HCT116 (cell line): ENCODE measurements around the gene SLC1A1. TPM values are rescaled to one million over a fixed set of nuclear protein-coding genes. Genes with fewer than 3 reads are reported as not detected.
A peak's percentile ranks its signal among the peaks of the same experiment; 100 is the strongest.

Source experiments
- ATAC-seq: fragments of 200-7000 bp; cut with Tn5 transposase; 2 replicates; pipeline ENCODE4 v1.9.1; 2020; ENCODE audit warnings: mild to moderate bottlenecking, moderate library complexity
- BruUV-seq: library from RNA; stranded (reverse); fragments of 400-500 nt; replicated peaks from 2 replicates; lab custom pipeline; 2021; lab: Mats Ljungman, UMichigan
- CTCF ChIA-PET: fragments of 300-600 bp; sonication (Branson Sonifier 250); formaldehyde crosslinking; loops from one replicate; lab custom pipeline; 2021; ENCODE audit warnings: antibody characterized with exemption; lab: Charles Lee
- POLR2A ChIA-PET: fragments of 300-600, 350-600 bp; sonication (Branson Sonifier 250); formaldehyde crosslinking; loops from one replicate; lab custom pipeline; 2021; ENCODE audit warnings: antibody characterized with exemption; lab: Charles Lee
- RAD21 ChIA-PET, 2 experiments: fragments of 300-600 bp; sonication (Branson Sonifier 250); formaldehyde crosslinking; loops; one replicate each; lab custom pipeline; 2023; ENCODE audit warnings: low total read pairs in 2 of 2; ENCODE audit not compliant: uncharacterized antibody in 2 of 2, unreplicated experiment in 2 of 2, low non-redundant PET in 1 of 2; lab: Charles Lee
- DNase-seq: peaks from one replicate; pipeline ENCODE4 v3.0.0-alpha.2; 2010; ENCODE audit warnings: low read depth, low spot score
- H2AFZ ChIP-seq: fragments of 200-600 bp; shearing (Covaris generic), sonication (generic); 2 replicates; pipeline ENCODE4 v1.6.1; 2017; ENCODE audit warnings: low read depth, mixed run types, mixed read lengths, antibody characterized with exemption, low read length; ENCODE audit not compliant: poor library complexity, severe bottlenecking
- H3K27ac ChIP-seq: 2 replicates; pipeline ENCODE4 v1.5.1; 2012; ENCODE audit warnings: low read depth, low read length
- H3K27me3 ChIP-seq: fragments of 200-600 bp; sonication (generic); 2 replicates; pipeline ENCODE4 v1.6.1; 2016; ENCODE audit warnings: mixed run types, low read length, mixed read lengths; ENCODE audit not compliant: insufficient read depth
- H3K36me3 ChIP-seq, 2 experiments: fragments of 200-500 bp in 1 of 2; fragments of 200-600 bp in 1 of 2; sonication (Bioruptor generic) in 1 of 2; sonication (generic) in 1 of 2; 2 replicates each; pipeline versions ENCODE4 v1.5.1 to v1.6.1; 2014 to 2016; ENCODE audit warnings: low read length in 2 of 2, inconsistent platforms in 1 of 2, mixed read lengths in 1 of 2, mixed run types in 1 of 2; ENCODE audit not compliant: insufficient read depth in 2 of 2, control insufficient read depth in 1 of 2
- H3K4me1 ChIP-seq, 2 experiments: fragments of 200-600 bp in 1 of 2; sonication (generic) in 1 of 2; 2 replicates each; pipeline versions ENCODE4 v1.5.1 to v1.6.1; 2012 to 2017; ENCODE audit warnings: low read length in 2 of 2, inconsistent platforms in 1 of 2, mild to moderate bottlenecking in 1 of 2, mixed read lengths in 1 of 2, mixed run types in 1 of 2, moderate library complexity in 1 of 2; ENCODE audit not compliant: insufficient read depth in 2 of 2, control insufficient read depth in 1 of 2
- H3K4me2 ChIP-seq: fragments of 200-600 bp; sonication (generic); 2 replicates; pipeline ENCODE4 v1.6.1; 2017; ENCODE audit warnings: mixed run types, low read length, mixed read lengths
- H3K4me3 ChIP-seq, 2 experiments: fragments of 200-600 bp in 1 of 2; sonication (generic) in 1 of 2; replicated peaks in 1 of 2; 2 replicates each; pipeline ENCODE4 v1.5.1; 2011 to 2016; ENCODE audit warnings: low read length in 2 of 2, control low read depth in 1 of 2, low read depth in 1 of 2, mild to moderate bottlenecking in 1 of 2, mixed read lengths in 1 of 2, mixed run types in 1 of 2
- H3K79me2 ChIP-seq: fragments of 200-600 bp; sonication (generic); 2 replicates; pipeline ENCODE4 v1.6.1; 2017; ENCODE audit warnings: mild to moderate bottlenecking, mixed run types, low read length, moderate library complexity, mixed read lengths; ENCODE audit not compliant: insufficient read depth
- H3K9ac ChIP-seq: fragments of 200-600 bp; sonication (generic); 2 replicates; pipeline ENCODE4 v1.6.1; 2016; ENCODE audit warnings: low read length, mixed read lengths
- H3K9me2 ChIP-seq: fragments of 200-600 bp; sonication (generic), shearing (Covaris generic); 2 replicates; pipeline ENCODE4 v1.6.1; 2017; ENCODE audit warnings: mixed run types, mild to moderate bottlenecking, moderate library complexity; ENCODE audit not compliant: insufficient read depth
- H3K9me3 ChIP-seq, 2 experiments: fragments of 200-500 bp in 1 of 2; fragments of 200-600 bp in 1 of 2; sonication (Bioruptor generic) in 1 of 2; sonication (generic) in 1 of 2; 2 replicates each; pipeline ENCODE4 v1.6.1; 2014 to 2017; ENCODE audit warnings: low read length in 2 of 2, mixed read lengths in 2 of 2, inconsistent platforms in 1 of 2, low read depth in 1 of 2, mild to moderate bottlenecking in 1 of 2, mixed run types in 1 of 2, moderate library complexity in 1 of 2; ENCODE audit not compliant: control insufficient read depth in 1 of 2, insufficient read depth in 1 of 2
- H4K20me1 ChIP-seq: fragments of 200-600 bp; sonication (generic), shearing (Covaris generic); 2 replicates; pipeline ENCODE4 v1.6.1; 2017; ENCODE audit warnings: mixed run types, mild to moderate bottlenecking, moderate library complexity; ENCODE audit not compliant: insufficient read depth
- ATF3 ChIP-seq: IDR thresholded peaks from 2 replicates; pipeline ENCODE4 v1.6.1; 2012
- CBX3 ChIP-seq: IDR thresholded peaks from 2 replicates; pipeline ENCODE4 v1.6.1; 2012; ENCODE audit warnings: low read depth
- CEBPB ChIP-seq: IDR thresholded peaks from 2 replicates; pipeline ENCODE4 v1.6.1; 2012; ENCODE audit warnings: low read depth
- CTCF ChIP-seq, 3 experiments: fragments of 200-600 bp in 1 of 3; sonication (generic) in 1 of 3; IDR thresholded peaks in 2 of 3; conservative IDR thresholded peaks in 1 of 3; 2 replicates each; pipeline ENCODE4 v1.5.1; 2012 to 2017; ENCODE audit warnings: low read depth in 2 of 3, low read length in 2 of 3, antibody characterized with exemption in 1 of 3, borderline replicate concordance in 1 of 3, control low read depth in 1 of 3, mild to moderate bottlenecking in 1 of 3, mixed read lengths in 1 of 3, mixed run types in 1 of 3, moderate library complexity in 1 of 3; ENCODE audit not compliant: insufficient read depth in 1 of 3
- EZH2 ChIP-seq: fragments of 200-600 bp; sonication (generic); IDR thresholded peaks from 2 replicates; pipeline ENCODE4 v1.6.1; 2017; ENCODE audit warnings: antibody characterized with exemption, mixed run types
- POLR2A ChIP-seq: IDR thresholded peaks from 2 replicates; pipeline ENCODE4 v1.7.0; 2011; ENCODE audit warnings: borderline replicate concordance; ENCODE audit not compliant: insufficient read depth, insufficient read length; ENCODE audit errors: extremely low read depth
- POLR2AphosphoS5 ChIP-seq: IDR thresholded peaks from 2 replicates; pipeline ENCODE4 v1.6.1; 2011; ENCODE audit warnings: mild to moderate bottlenecking, low read depth, low read length, moderate library complexity
- SP1 ChIP-seq: IDR thresholded peaks from 2 replicates; pipeline ENCODE4 v1.6.1; 2012; ENCODE audit warnings: low read depth
- SRF ChIP-seq: IDR thresholded peaks from 2 replicates; pipeline ENCODE4 v1.6.1; 2012; ENCODE audit warnings: low read depth
- TCF7L2 ChIP-seq: IDR thresholded peaks from 2 replicates; pipeline ENCODE4 v1.7.0; 2011; ENCODE audit warnings: borderline replicate concordance, inconsistent platforms; ENCODE audit not compliant: insufficient read depth, insufficient read length; ENCODE audit errors: extremely low read depth
- ZNF274 ChIP-seq: fragments of 200-500 bp; sonication (Bioruptor generic); IDR thresholded peaks from 2 replicates; pipeline ENCODE4 v1.6.1; 2014; ENCODE audit warnings: mild to moderate bottlenecking, low read depth, low read length, inconsistent platforms
- intact Hi-C: fragments of 100-400 bp; cut with micrococcal nuclease; formaldehyde crosslinking; loops from 2 replicates; pipeline ENCODE4 v1.10.0; 2022
- total RNA-seq: library from RNA; stranded (reverse); gene quantifications from one replicate; pipeline ENCODE4 v1.2.1, GENCODE V29; 2021; ENCODE audit not compliant: unreplicated experiment
- TF ChIP-seq, protein P1 (sequence below): IDR thresholded peaks from 2 replicates; pipeline ENCODE4 v1.6.1; 2012; ENCODE audit warnings: low read depth
- TF ChIP-seq, protein P2 (sequence below): IDR thresholded peaks from 2 replicates; pipeline ENCODE4 v1.6.1; 2012

The SLC1A1 gene
- total RNA-seq, 1 experiment from 2014 or later = 6.8 TPM

GRCh38 chr9:4555236-4555635 lies 65.0 kb downstream of the SLC1A1 start:
- peak; percentile 64 for ATAC-seq
- Histone ChIP-seq H3K79me2 (no peaks in the 10 kb centered on the region), H3K9ac (no peak overlapping the region), H3K9me3 (no peaks in the 10 kb centered on the region), H2AFZ (no peak overlapping the region), H3K27me3 (no peaks in the 10 kb centered on the region), H4K20me1 (no peaks in the 10 kb centered on the region), H3K4me3 (no peak overlapping the region), H3K4me1 (peaks cover 17 to 19% of the 10 kb centered on the region in 2 experiments), H3K9me2 (no peaks in the 10 kb centered on the region), H3K27ac (no peak overlapping the region; the same call in 1 of the 2 replicates), H3K4me2 (peak overlapping the region; percentile 18), H3K36me3 (no peaks in the 10 kb centered on the region)
- POLR2A ChIA-PET = no interaction called here
- CTCF ChIA-PET = interaction anchor here (0.9 kb wide), 1 partner anchor 85 kb away, joined by 3 read pairs; no protein-coding TSS in a partner anchor
- intact Hi-C loops = no loop called here
- peak; percentile 34 for DNase-seq
- TF ChIP-seq TCF7L2 (peak; percentile 34), CEBPB (0 out of 2 replicates have a peak, but pooled peaks have one; percentile 36), SRF (no peak), EZH2 (no peak), POLR2A (no peak), CTCF (IDR thresholded peaks at IDR 0.05 in 2 of 3, conservative IDR thresholded peaks at IDR 0.05 in 1 of 3; ENCODE audit: borderline replicate concordance in 1 of 3, insufficient read depth in 1 of 3, low read depth in 2 of 3, low read length in 2 of 3) (no peak), CBX3 (no peak), ATF3 (no peak), ZNF274 (no peak), SP1 (no peak), POLR2AphosphoS5 (no peak)
- TF ChIP-seq, protein P1, sequence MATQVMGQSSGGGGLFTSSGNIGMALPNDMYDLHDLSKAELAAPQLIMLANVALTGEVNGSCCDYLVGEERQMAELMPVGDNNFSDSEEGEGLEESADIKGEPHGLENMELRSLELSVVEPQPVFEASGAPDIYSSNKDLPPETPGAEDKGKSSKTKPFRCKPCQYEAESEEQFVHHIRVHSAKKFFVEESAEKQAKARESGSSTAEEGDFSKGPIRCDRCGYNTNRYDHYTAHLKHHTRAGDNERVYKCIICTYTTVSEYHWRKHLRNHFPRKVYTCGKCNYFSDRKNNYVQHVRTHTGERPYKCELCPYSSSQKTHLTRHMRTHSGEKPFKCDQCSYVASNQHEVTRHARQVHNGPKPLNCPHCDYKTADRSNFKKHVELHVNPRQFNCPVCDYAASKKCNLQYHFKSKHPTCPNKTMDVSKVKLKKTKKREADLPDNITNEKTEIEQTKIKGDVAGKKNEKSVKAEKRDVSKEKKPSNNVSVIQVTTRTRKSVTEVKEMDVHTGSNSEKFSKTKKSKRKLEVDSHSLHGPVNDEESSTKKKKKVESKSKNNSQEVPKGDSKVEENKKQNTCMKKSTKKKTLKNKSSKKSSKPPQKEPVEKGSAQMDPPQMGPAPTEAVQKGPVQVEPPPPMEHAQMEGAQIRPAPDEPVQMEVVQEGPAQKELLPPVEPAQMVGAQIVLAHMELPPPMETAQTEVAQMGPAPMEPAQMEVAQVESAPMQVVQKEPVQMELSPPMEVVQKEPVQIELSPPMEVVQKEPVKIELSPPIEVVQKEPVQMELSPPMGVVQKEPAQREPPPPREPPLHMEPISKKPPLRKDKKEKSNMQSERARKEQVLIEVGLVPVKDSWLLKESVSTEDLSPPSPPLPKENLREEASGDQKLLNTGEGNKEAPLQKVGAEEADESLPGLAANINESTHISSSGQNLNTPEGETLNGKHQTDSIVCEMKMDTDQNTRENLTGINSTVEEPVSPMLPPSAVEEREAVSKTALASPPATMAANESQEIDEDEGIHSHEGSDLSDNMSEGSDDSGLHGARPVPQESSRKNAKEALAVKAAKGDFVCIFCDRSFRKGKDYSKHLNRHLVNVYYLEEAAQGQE = no peak
- TF ChIP-seq, protein P2, sequence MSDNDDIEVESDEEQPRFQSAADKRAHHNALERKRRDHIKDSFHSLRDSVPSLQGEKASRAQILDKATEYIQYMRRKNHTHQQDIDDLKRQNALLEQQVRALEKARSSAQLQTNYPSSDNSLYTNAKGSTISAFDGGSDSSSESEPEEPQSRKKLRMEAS = no peak
- BruUV-seq = no TSS peak
- RAD21 ChIA-PET = no interaction called here
